Measurements from ENCODE around the gene MACF1. TPM values are rescaled to one million over a fixed set of nuclear protein-coding genes. Genes with fewer than 3 reads are reported as not detected.

The MACF1 gene
- total RNA-seq, 1 donor from 2014 or later = 301 TPM

GRCh38 chr1:39266792-39267191 is 62.3 kb downstream of the MACF1 start:
- Mint-ChIP-seq H3K27ac (no peak overlapping the region), H3K9me3 (no peaks in the 10 kb centered on the region), H3K4me3 (no peak overlapping the region), H3K4me1 (peaks cover 38% of the 10 kb centered on the region), H3K36me3 (peaks cover 1% of the 10 kb centered on the region), H3K27me3 (ENCODE audit: low read depth) (no peaks in the 10 kb centered on the region)
- DNase-seq (ENCODE audit: low spot score in 2 of 2, unreplicated experiment in 2 of 2) = no peak
- TF ChIP-seq, protein P1, sequence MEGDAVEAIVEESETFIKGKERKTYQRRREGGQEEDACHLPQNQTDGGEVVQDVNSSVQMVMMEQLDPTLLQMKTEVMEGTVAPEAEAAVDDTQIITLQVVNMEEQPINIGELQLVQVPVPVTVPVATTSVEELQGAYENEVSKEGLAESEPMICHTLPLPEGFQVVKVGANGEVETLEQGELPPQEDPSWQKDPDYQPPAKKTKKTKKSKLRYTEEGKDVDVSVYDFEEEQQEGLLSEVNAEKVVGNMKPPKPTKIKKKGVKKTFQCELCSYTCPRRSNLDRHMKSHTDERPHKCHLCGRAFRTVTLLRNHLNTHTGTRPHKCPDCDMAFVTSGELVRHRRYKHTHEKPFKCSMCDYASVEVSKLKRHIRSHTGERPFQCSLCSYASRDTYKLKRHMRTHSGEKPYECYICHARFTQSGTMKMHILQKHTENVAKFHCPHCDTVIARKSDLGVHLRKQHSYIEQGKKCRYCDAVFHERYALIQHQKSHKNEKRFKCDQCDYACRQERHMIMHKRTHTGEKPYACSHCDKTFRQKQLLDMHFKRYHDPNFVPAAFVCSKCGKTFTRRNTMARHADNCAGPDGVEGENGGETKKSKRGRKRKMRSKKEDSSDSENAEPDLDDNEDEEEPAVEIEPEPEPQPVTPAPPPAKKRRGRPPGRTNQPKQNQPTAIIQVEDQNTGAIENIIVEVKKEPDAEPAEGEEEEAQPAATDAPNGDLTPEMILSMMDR (IDR thresholded peaks at IDR 0.05; ENCODE audit: unreplicated experiment) = no peak

- TF ChIP-seq, protein P1 (IDR thresholded peaks at IDR 0.05; ENCODE audit: unreplicated experiment) = no peak
- H3K9me3 Mint-ChIP-seq = no peaks in the 10 kb centered on the region
- H3K27me3 Mint-ChIP-seq (ENCODE audit: low read depth) = no peaks in the 10 kb centered on the region
- H3K36me3 Mint-ChIP-seq = no peaks in the 10 kb centered on the region
- peaks cover 50% of the 10 kb centered on the region for H3K4me1 Mint-ChIP-seq
- H3K4me3 Mint-ChIP-seq = peak overlapping the region; percentile 59
- DNase-seq (ENCODE audit: low spot score in 2 of 2, unreplicated experiment in 2 of 2) = no peak
- H3K27ac Mint-ChIP-seq = peak overlapping the region; percentile 90
Observed at GRCh38 chr1:39268112-39268581, 63.7 kb downstream of the MACF1 start.

- DNase-seq (ENCODE audit: low spot score in 2 of 2, unreplicated experiment in 2 of 2) = no peak
- Mint-ChIP-seq H3K36me3 (no peaks in the 10 kb centered on the region), H3K4me1 (peaks cover 50% of the 10 kb centered on the region), H3K9me3 (no peaks in the 10 kb centered on the region), H3K27ac (peak overlapping the region; percentile 90), H3K4me3 (peak overlapping the region; percentile 59), H3K27me3 (ENCODE audit: low read depth) (no peaks in the 10 kb centered on the region)
- TF ChIP-seq, protein P1 (IDR thresholded peaks at IDR 0.05; ENCODE audit: unreplicated experiment) = no peak
Observed at GRCh38 chr1:39268906-39269305, 64.4 kb downstream of the MACF1 start.

DNA sequence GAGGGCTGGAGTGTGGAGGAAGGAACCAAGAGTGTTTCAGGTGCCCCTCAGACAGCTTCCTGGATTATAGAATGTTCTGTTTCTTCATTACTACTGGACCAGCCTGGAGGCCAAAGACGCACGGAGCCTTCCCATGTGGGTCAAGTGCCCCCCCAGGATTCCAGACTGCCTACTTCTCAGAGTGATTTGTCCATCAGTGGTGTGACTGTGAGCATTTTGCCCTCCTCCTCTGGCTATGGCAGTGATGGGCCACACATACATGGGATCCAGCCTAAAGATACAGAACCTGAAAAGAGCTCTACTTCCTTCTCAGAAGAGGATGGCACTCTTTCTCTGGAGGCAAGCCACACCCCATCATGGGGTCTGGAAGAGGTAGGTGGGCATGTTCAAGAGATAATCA is 64.9 kb downstream of the MACF1 start:
- DNase-seq (ENCODE audit: low spot score in 2 of 2, unreplicated experiment in 2 of 2) = no peak
- no peaks in the 10 kb centered on the region for H3K27me3 Mint-ChIP-seq (ENCODE audit: low read depth)
- TF ChIP-seq, protein P1 (IDR thresholded peaks at IDR 0.05; ENCODE audit: unreplicated experiment) = no peak
- no peaks in the 10 kb centered on the region for H3K9me3 Mint-ChIP-seq
- peaks cover 50% of the 10 kb centered on the region for H3K4me1 Mint-ChIP-seq
- no peaks in the 10 kb centered on the region for H3K36me3 Mint-ChIP-seq
- H3K27ac Mint-ChIP-seq = peak overlapping the region; percentile 37
- no peak overlapping the region for H3K4me3 Mint-ChIP-seq

- H3K9me3 Mint-ChIP-seq = no peaks in the 10 kb centered on the region
- H3K27me3 Mint-ChIP-seq (ENCODE audit: low read depth) = no peaks in the 10 kb centered on the region
- no peak for DNase-seq (ENCODE audit: low spot score in 2 of 2, unreplicated experiment in 2 of 2)
- peak overlapping the region; percentile 6 for H3K4me3 Mint-ChIP-seq
- H3K27ac Mint-ChIP-seq = peak overlapping the region; percentile 26
- TF ChIP-seq, protein P1 (IDR thresholded peaks at IDR 0.05; ENCODE audit: unreplicated experiment) = no peak
- H3K4me1 Mint-ChIP-seq = peaks cover 50% of the 10 kb centered on the region
- H3K36me3 Mint-ChIP-seq = no peaks in the 10 kb centered on the region
Observed at GRCh38 chr1:39269791-39270342, 65.4 kb downstream of the MACF1 start.
